Measurements from ENCODE around the gene DGAT2L6.

The DGAT2L6 gene

GRCh38 chrX:70176938-70177533, at the start of gene DGAT2L6:
Gene DGAT2L6 (plus strand): TSS chrX:70177483. CDS start chrX:70177583, 100 bp downstream.
- TF ChIP-seq CTCF (IDR thresholded peaks at IDR 0.05; ENCODE audit: low read depth, low read length) = no peak
- H3K4me3 ChIP-seq (ENCODE audit: low read depth, low read length) = no peak within 1 kb of the TSS

- no peak overlapping the region for H3K4me3 ChIP-seq (ENCODE audit: low read depth, low read length)
- TF ChIP-seq CTCF (IDR thresholded peaks at IDR 0.05; ENCODE audit: low read depth, low read length) = no peak
Observed at GRCh38 chrX:70128071-70128470, 49.2 kb upstream of the DGAT2L6 start.

GRCh38 chrX:70129816-70130215, 47.5 kb upstream of the DGAT2L6 start:
- no peak overlapping the region for H3K4me3 ChIP-seq (ENCODE audit: low read depth, low read length)
- no peak for TF ChIP-seq CTCF (IDR thresholded peaks at IDR 0.05; ENCODE audit: low read depth, low read length)

- no peak for TF ChIP-seq CTCF (IDR thresholded peaks at IDR 0.05; ENCODE audit: low read depth, low read length)
- H3K4me3 ChIP-seq (ENCODE audit: low read depth, low read length) = no peak overlapping the region
Observed at GRCh38 chrX:70132224-70132623, 45.1 kb upstream of the DGAT2L6 start.

- peak overlapping the region; percentile 75 for H3K4me3 ChIP-seq (ENCODE audit: low read depth, low read length)
- no peak for TF ChIP-seq CTCF (IDR thresholded peaks at IDR 0.05; ENCODE audit: low read depth, low read length)
Observed at GRCh38 chrX:70132877-70133302, 44.4 kb upstream of the DGAT2L6 start.

GRCh38 chrX:70133303-70134115, 43.8 kb upstream of the DGAT2L6 start, which contains the start of gene IGBP1:
Gene IGBP1 (plus strand): TSS chrX:70133447. CDS start chrX:70133948, 501 bp downstream.
- peak; percentile 44 for TF ChIP-seq CTCF (IDR thresholded peaks at IDR 0.05; ENCODE audit: low read depth, low read length)
- H3K4me3 ChIP-seq (ENCODE audit: low read depth, low read length) = peak within 1 kb of the TSS; percentile 75

GRCh38 chrX:70134116-70134477, 43.2 kb upstream of the DGAT2L6 start:
- peak overlapping the region; percentile 75 for H3K4me3 ChIP-seq (ENCODE audit: low read depth, low read length)
- TF ChIP-seq CTCF (IDR thresholded peaks at IDR 0.05; ENCODE audit: low read depth, low read length) = no peak

Measured in WI38 (cell line).